ENCODE results near the gene CPA4.

CPA4 gene

GRCh38 chr7:130274983-130275591, 17.9 kb upstream of the CPA4 start:
- DNase-seq (ENCODE audit: low read depth in 2 of 3, low spot score in 1 of 3), result no peak

GRCh38 chr7:130275826-130276297, 17.1 kb upstream of the CPA4 start:
- no peak for DNase-seq (ENCODE audit: low read depth in 2 of 3, low spot score in 1 of 3)

- peak; percentile 42 to 60 (median 59) for DNase-seq (ENCODE audit: low read depth in 2 of 3, low spot score in 1 of 3)
These were observed 15.9 kb upstream of the CPA4 start for GRCh38 chr7:130276796-130277762.

GRCh38 chr7:130277763-130278643, 15.0 kb upstream of the CPA4 start:
- no peak for DNase-seq (ENCODE audit: low read depth in 2 of 3, low spot score in 1 of 3)

- DNase-seq (ENCODE audit: low read depth in 2 of 3, low spot score in 1 of 3), result no peak
These were observed 14.1 kb upstream of the CPA4 start for GRCh38 chr7:130278860-130279259.

- no peak for DNase-seq (ENCODE audit: low read depth in 2 of 3, low spot score in 1 of 3)
These were observed 13.7 kb upstream of the CPA4 start for GRCh38 chr7:130279286-130279685.

- DNase-seq (ENCODE audit: low read depth in 2 of 3, low spot score in 1 of 3), result no peak
These were observed 13.1 kb upstream of the CPA4 start for GRCh38 chr7:130279906-130280305.

GRCh38 chr7:130281260-130281659, 11.7 kb upstream of the CPA4 start:
- DNase-seq (ENCODE audit: low read depth in 2 of 3, low spot score in 1 of 3), result no peak

- DNase-seq (ENCODE audit: low read depth in 2 of 3, low spot score in 1 of 3), result no peak
These were observed 6.1 kb upstream of the CPA4 start for GRCh38 chr7:130286881-130287280.

- no peak for DNase-seq (ENCODE audit: low read depth in 2 of 3, low spot score in 1 of 3)
These were observed 4.8 kb upstream of the CPA4 start for GRCh38 chr7:130288168-130288567.

- DNase-seq (ENCODE audit: low read depth in 2 of 3, low spot score in 1 of 3), result no peak
These were observed 4.1 kb upstream of the CPA4 start for GRCh38 chr7:130288829-130289228.

GRCh38 chr7:130289478-130289877, 3.5 kb upstream of the CPA4 start:
- no peak for DNase-seq (ENCODE audit: low read depth in 2 of 3, low spot score in 1 of 3)

- no peak for DNase-seq (ENCODE audit: low read depth in 2 of 3, low spot score in 1 of 3)
These were observed 2.2 kb upstream of the CPA4 start for GRCh38 chr7:130290745-130291144.

GRCh38 chr7:130293521-130293920, 560 bp downstream of the CPA4 start:
- no peak for DNase-seq (ENCODE audit: low read depth in 2 of 3, low spot score in 1 of 3)

- DNase-seq (ENCODE audit: low read depth in 2 of 3, low spot score in 1 of 3), result no peak
These were observed 1.4 kb downstream of the CPA4 start for GRCh38 chr7:130294314-130294713.

GRCh38 chr7:130296221-130296951, 3.4 kb downstream of the CPA4 start:
- no peak for DNase-seq (ENCODE audit: low read depth in 2 of 3, low spot score in 1 of 3)

- DNase-seq (ENCODE audit: low read depth in 2 of 3, low spot score in 1 of 3), result no peak
These were observed 4.9 kb downstream of the CPA4 start for GRCh38 chr7:130297628-130298543.

GRCh38 chr7:130298544-130299326, 5.8 kb downstream of the CPA4 start:
- DNase-seq (ENCODE audit: low read depth in 2 of 3, low spot score in 1 of 3), result no peak

GRCh38 chr7:130299866-130300265, 6.9 kb downstream of the CPA4 start:
- no peak for DNase-seq (ENCODE audit: low read depth in 2 of 3, low spot score in 1 of 3)
